Right ventricle myocardium inferior (tissue), 1 donor: ENCODE data around the gene MORC2. TPM values are rescaled to one million over a fixed set of nuclear protein-coding genes. Genes with fewer than 3 reads are reported as not detected.

Experiments
- ATAC-seq: fragments of 200-7000 bp; cut with Tn5 transposase; one replicate; pipeline ENCODE4 v1.9.1; 2020; ENCODE audit warnings: mild to moderate bottlenecking, moderate library complexity
- DNase-seq: peaks from one replicate; pipeline ENCODE4 v3.0.0; 2021; ENCODE audit errors: missing footprints
- intact Hi-C: fragments of 100-400 bp; cut with DNase I; formaldehyde crosslinking; loops from one replicate; pipeline ENCODE4 v1.11.0; 2022
- total RNA-seq: library from RNA; stranded (reverse); fragmentation: NEBNext Ultra II Directional; extraction: Animal tissue kit (Norgen Biotek cat#: 25700); gene quantifications from one replicate; pipeline ENCODE4 v1.2.1, GENCODE V29; 2021
- donor health status: DM: no; HTN: yes; CAD: no; lungs with severe emphysema.

Gene MORC2
- total RNA-seq, 1 donor from 2014 or later = 17.3 TPM

GRCh38 chr22:30881361-30882183 lies 87.0 kb downstream of the MORC2 start:
- intact Hi-C loops = loop anchor here (10.0 kb wide), 1 partner anchor 117 kb away; no protein-coding TSS in a partner anchor
- ATAC-seq = peak; percentile 63
- DNase-seq = peak; percentile 65

DNA sequence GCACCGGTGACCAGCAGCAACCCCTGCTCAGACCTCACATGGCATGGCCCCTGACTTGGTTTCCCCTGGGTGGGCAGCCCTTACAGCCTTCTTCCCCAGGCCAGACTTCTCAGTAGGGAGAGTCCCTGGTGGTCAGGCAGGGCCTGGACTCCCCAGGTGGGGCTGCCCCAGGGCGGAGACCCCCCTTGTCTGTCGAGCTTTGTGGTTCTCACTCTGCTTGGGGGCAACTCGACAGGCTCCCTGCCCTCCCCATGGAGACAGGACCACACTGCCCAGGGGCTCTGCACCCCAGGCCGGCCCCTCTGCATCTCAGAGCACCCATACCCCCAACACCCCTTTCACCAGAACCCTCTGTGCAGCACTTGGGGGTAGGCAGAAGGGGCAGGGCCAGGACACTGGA lies 87.7 kb downstream of the MORC2 start:
- ATAC-seq = no peak
- intact Hi-C loops = loop anchor here (10.0 kb wide), 1 partner anchor 116 kb away; no protein-coding TSS in a partner anchor
- DNase-seq = no peak

DNA sequence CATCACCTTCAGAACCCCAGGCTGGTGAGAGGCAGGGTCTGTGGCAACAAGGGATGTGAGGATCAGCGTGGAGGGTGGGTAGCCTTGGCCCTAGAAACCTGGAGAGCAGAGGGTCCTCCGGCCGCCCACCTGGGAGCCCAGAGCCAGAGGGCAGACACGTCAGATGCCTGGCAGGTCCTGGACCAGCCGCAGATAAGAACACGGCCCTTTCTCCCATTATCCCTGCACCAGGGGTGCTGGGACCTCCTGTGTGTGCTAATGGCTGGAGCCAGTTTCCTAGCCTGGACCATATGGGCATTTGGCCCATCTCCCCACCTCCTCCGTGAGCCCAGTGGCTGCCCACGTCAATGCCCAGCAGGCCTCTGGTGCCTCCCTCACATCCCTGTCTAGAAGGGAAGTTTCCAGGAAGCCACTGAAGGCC lies 88.4 kb downstream of the MORC2 start:
- ATAC-seq (no peak), DNase-seq (peak; percentile 8)
- intact Hi-C loops = loop anchor here (10.0 kb wide), 1 partner anchor 115 kb away; no protein-coding TSS in a partner anchor

GRCh38 chr22:30879415-30879797 lies 89.2 kb downstream of the MORC2 start:
- no peak for ATAC-seq
- intact Hi-C loops = loop anchor here (5.0 kb wide), 1 partner anchor 77 kb away; no protein-coding TSS in a partner anchor
- DNase-seq = no peak

GRCh38 chr22:30878516-30879414 lies 89.8 kb downstream of the MORC2 start:
- ATAC-seq (no peak), DNase-seq (peak; percentile 56)
- intact Hi-C loops = loop anchor here (5.0 kb wide), 1 partner anchor 76 kb away; no protein-coding TSS in a partner anchor

- no peak for DNase-seq
- intact Hi-C loops = loop anchor here (5.0 kb wide), 1 partner anchor 76 kb away; no protein-coding TSS in a partner anchor
- ATAC-seq = no peak
Observed at GRCh38 chr22:30877662-30878515, 90.7 kb downstream of the MORC2 start.

DNA sequence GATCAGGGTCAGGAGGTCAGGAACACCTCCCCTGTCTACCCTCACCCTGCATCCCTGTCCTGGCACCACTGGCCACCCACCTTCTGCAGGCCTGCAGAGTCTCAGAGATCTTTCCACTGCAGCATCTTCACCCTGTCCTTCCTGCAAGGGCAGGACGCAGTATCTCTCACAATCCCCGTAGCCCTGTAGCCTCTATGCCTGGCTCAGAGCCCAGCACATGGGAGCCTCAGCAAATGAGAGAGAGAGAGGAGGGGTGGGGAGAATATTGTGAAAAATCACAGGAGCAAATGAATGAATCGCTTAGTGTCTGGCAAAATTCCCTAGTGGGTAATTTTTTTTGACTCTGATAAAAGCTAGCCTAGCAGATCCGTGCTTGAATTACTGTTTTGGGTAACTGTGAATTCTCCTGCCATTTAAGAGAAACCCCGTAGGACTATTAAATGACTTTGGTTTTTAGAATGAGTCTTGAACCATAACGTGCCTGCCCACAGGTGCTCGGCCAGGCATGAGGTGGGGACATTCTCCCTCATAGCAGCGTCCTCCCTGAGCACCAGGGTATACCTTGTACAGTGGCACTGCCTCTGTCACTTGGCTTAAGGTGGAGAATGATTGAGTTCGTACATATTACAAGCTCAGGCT lies 91.5 kb downstream of the MORC2 start:
- DNase-seq (no peak), ATAC-seq (peak; percentile 62)
- intact Hi-C loops = loop anchor here (5.0 kb wide), 1 partner anchor 75 kb away; no protein-coding TSS in a partner anchor

- intact Hi-C loops = loop anchor here (5.0 kb wide), 1 partner anchor 74 kb away; no protein-coding TSS in a partner anchor
- ATAC-seq = no peak
- DNase-seq = no peak
Observed at GRCh38 chr22:30876221-30876751, 92.3 kb downstream of the MORC2 start.

- intact Hi-C loops = loop anchor here (5.0 kb wide), 1 partner anchor 73 kb away; no protein-coding TSS in a partner anchor
- peak; percentile 85 for ATAC-seq
- peak; percentile 81 for DNase-seq
Observed at GRCh38 chr22:30875481-30876215, 92.9 kb downstream of the MORC2 start.

Other genes with a start within 250 kb of the MORC2 start
- 32.3 TPM for gene TUG1, start 491 bp upstream of the MORC2 start, total RNA-seq
- 250 TPM for gene SMTN, start 112.5 kb upstream of the MORC2 start, total RNA-seq
- gene SELENOM, start 138.8 kb upstream of the MORC2 start, total RNA-seq = 48.2 TPM
- 16.6 TPM for gene INPP5J, start 154.2 kb upstream of the MORC2 start, total RNA-seq
- not detected for gene PLA2G3, start 171.7 kb upstream of the MORC2 start, total RNA-seq
- 20.1 TPM for gene RNF185, start 191.4 kb upstream of the MORC2 start, total RNA-seq
- gene LIMK2, start 243.5 kb upstream of the MORC2 start, total RNA-seq = 11.6 TPM